WTC11 (cell line): ENCODE measurements around the gene STAG1.

ENCODE experiments used
- GTF2I ChIP-seq: fragments of 250-450 bp; sonication (Bioruptor Pico); conservative IDR thresholded peaks from 2 replicates; pipeline ENCODE4 v1.4.0; 2021; ENCODE audit warnings: mild to moderate bottlenecking
- NFYB ChIP-seq: sonication (generic); formaldehyde crosslinking; conservative IDR thresholded peaks from 2 replicates; pipeline ENCODE4 v1.8.0; 2022; ENCODE audit warnings: low read depth, missing genetic modification reagents
- OVOL2 ChIP-seq: fragments of 250-450 bp; sonication (Bioruptor Pico); IDR thresholded peaks from 2 replicates; pipeline ENCODE4 v1.9.0; 2021; ENCODE audit warnings: mild to moderate bottlenecking, borderline replicate concordance
- SMAD3 ChIP-seq: sonication (generic); formaldehyde crosslinking; IDR thresholded peaks from 2 replicates; pipeline ENCODE4 v1.8.0; 2022; ENCODE audit warnings: missing genetic modification reagents, mild to moderate bottlenecking, borderline replicate concordance
- ZNF232 ChIP-seq: sonication (generic); formaldehyde crosslinking; IDR thresholded peaks from 2 replicates; pipeline ENCODE4 v1.8.0; 2022; ENCODE audit warnings: mild to moderate bottlenecking, missing genetic modification reagents
- TF ChIP-seq, protein P1 (sequence below): fragments of 200-600 bp; IDR thresholded peaks from 2 replicates; pipeline ENCODE4 v1.8.0; 2022; ENCODE audit warnings: antibody characterized with exemption
- TF ChIP-seq, protein P2 (sequence below): sonication (generic); formaldehyde crosslinking; IDR thresholded peaks from 2 replicates; pipeline ENCODE4 v1.8.1; 2022; ENCODE audit warnings: low read depth, missing genetic modification reagents, borderline replicate concordance

DNA sequence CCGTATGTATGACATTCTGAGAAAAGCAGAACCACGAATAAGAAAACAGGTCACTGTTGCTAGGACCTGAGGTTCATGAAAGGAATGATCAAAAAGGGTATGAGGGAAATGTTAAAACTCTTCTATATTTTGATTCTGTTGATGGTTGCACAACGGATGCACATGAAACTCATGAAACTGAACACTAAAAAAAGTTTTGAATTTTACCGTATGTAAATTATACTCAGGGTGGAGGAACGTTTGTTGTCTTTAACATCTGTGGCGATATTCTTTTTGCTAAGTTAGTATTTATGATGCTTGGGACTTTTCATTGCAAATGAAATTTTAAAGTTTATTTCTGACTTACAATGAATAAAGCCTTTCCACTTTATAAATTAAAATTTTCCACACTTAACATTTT lies 55.4 kb downstream of the STAG1 start:
- no peak for TF ChIP-seq GTF2I (CRISPR knock-in tag)
- TF ChIP-seq, protein P1, sequence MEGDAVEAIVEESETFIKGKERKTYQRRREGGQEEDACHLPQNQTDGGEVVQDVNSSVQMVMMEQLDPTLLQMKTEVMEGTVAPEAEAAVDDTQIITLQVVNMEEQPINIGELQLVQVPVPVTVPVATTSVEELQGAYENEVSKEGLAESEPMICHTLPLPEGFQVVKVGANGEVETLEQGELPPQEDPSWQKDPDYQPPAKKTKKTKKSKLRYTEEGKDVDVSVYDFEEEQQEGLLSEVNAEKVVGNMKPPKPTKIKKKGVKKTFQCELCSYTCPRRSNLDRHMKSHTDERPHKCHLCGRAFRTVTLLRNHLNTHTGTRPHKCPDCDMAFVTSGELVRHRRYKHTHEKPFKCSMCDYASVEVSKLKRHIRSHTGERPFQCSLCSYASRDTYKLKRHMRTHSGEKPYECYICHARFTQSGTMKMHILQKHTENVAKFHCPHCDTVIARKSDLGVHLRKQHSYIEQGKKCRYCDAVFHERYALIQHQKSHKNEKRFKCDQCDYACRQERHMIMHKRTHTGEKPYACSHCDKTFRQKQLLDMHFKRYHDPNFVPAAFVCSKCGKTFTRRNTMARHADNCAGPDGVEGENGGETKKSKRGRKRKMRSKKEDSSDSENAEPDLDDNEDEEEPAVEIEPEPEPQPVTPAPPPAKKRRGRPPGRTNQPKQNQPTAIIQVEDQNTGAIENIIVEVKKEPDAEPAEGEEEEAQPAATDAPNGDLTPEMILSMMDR: no peak
- TF ChIP-seq, protein P2, sequence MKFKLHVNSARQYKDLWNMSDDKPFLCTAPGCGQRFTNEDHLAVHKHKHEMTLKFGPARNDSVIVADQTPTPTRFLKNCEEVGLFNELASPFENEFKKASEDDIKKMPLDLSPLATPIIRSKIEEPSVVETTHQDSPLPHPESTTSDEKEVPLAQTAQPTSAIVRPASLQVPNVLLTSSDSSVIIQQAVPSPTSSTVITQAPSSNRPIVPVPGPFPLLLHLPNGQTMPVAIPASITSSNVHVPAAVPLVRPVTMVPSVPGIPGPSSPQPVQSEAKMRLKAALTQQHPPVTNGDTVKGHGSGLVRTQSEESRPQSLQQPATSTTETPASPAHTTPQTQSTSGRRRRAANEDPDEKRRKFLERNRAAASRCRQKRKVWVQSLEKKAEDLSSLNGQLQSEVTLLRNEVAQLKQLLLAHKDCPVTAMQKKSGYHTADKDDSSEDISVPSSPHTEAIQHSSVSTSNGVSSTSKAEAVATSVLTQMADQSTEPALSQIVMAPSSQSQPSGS (CRISPR knock-in tag): no peak
- TF ChIP-seq ZNF232 (CRISPR knock-in tag): no peak
- no peak for TF ChIP-seq OVOL2 (CRISPR knock-in tag)
- TF ChIP-seq SMAD3 (CRISPR knock-in tag): no peak
- TF ChIP-seq NFYB (CRISPR knock-in tag): no peak
